Right ventricle myocardium inferior (tissue), 1 donor: ENCODE data around the gene C16orf92. TPM values are rescaled to one million over a fixed set of nuclear protein-coding genes. Genes with fewer than 3 reads are reported as not detected.
A peak's percentile ranks its signal among the peaks of the same experiment; 100 is the strongest.

Experiments
- ATAC-seq: fragments of 200-7000 bp; cut with Tn5 transposase; one replicate; pipeline ENCODE4 v1.9.1; 2020; ENCODE audit warnings: mild to moderate bottlenecking, moderate library complexity
- DNase-seq: peaks from one replicate; pipeline ENCODE4 v3.0.0; 2021; ENCODE audit errors: missing footprints
- intact Hi-C: fragments of 100-400 bp; cut with DNase I; formaldehyde crosslinking; loops from one replicate; pipeline ENCODE4 v1.11.0; 2022
- long read RNA-seq: library from polyadenylated mRNA; unstranded; transcript quantifications from one replicate; pipeline ENCODE4 v2.0.0, GENCODE V29; 2021
- total RNA-seq: library from RNA; stranded (reverse); fragmentation: NEBNext Ultra II Directional; extraction: Animal tissue kit (Norgen Biotek cat#: 25700); gene quantifications from one replicate; pipeline ENCODE4 v1.2.1, GENCODE V29; 2021
- donor health status: DM: no; HTN: yes; CAD: no; lungs with severe emphysema.

Gene C16orf92
- total RNA-seq: not detected
- long read RNA-seq: 0 reads

- ATAC-seq: no peak
Measured at GRCh38 chr16:30022887-30023286, at the start of gene C16orf92. C16orf92 (plus strand) TSS chr16:30023198; CDS start chr16:30023341, 143 bp downstream.

GRCh38 chr16:29973384-29974246 is 49.4 kb upstream of the C16orf92 start, which contains the start of gene TAOK2:
TAOK2 (plus strand) TSS chr16:29973868; CDS start chr16:29977773, 3,905 bp downstream.
- ATAC-seq (peak; percentile 99), DNase-seq (peak; percentile 99)
- intact Hi-C loops: loop anchor here (1.0 kb wide), 1 partner anchor 12 kb away; no protein-coding TSS in a partner anchor

More at GRCh38 chr16:30022887-30023286, at the start of gene C16orf92:
- intact Hi-C loops: no loop called here
- DNase-seq: no peak

- DNase-seq (no peak), ATAC-seq (no peak)
- intact Hi-C loops: loop anchor here (1.0 kb wide), 1 partner anchor 11 kb away; no protein-coding TSS in a partner anchor
Measured at GRCh38 chr16:29974291-29975133, 48.5 kb upstream of the C16orf92 start.

GRCh38 chr16:29975134-29975538 is 47.9 kb upstream of the C16orf92 start:
- no peak for ATAC-seq
- DNase-seq: no peak
- intact Hi-C loops: no loop called here

GRCh38 chr16:29975811-29976511 is 47.0 kb upstream of the C16orf92 start:
- no peak for ATAC-seq
- DNase-seq: no peak
- intact Hi-C loops: loop anchor here (2.0 kb wide), 2 partner anchors 15 to 19 kb away; partner anchors contain the start of gene HIRIP3

- no peak for DNase-seq
- intact Hi-C loops: loop anchor here (2.0 kb wide), 2 partner anchors 16 to 18 kb away; partner anchors contain the start of gene HIRIP3
- no peak for ATAC-seq
Measured at GRCh38 chr16:29977063-29977825, 45.8 kb upstream of the C16orf92 start.

- intact Hi-C loops: no loop called here
Measured at GRCh38 chr16:29978081-29978480, 44.9 kb upstream of the C16orf92 start.

GRCh38 chr16:29978564-29979270 is 44.3 kb upstream of the C16orf92 start:
- ATAC-seq (no peak), DNase-seq (no peak)
- intact Hi-C loops: no loop called here

More at GRCh38 chr16:29978081-29978480, 44.9 kb upstream of the C16orf92 start:
- DNase-seq (no peak), ATAC-seq (no peak)

- ATAC-seq (no peak), DNase-seq (no peak)
- intact Hi-C loops: no loop called here
Measured at GRCh38 chr16:29982560-29983419, 40.2 kb upstream of the C16orf92 start.

GRCh38 chr16:29983420-29984136 is 39.4 kb upstream of the C16orf92 start:
- no peak for DNase-seq
- intact Hi-C loops: no loop called here

GRCh38 chr16:29984137-29984763 is 38.7 kb upstream of the C16orf92 start:
- ATAC-seq (no peak), DNase-seq (no peak)
- intact Hi-C loops: no loop called here

More at GRCh38 chr16:29983420-29984136, 39.4 kb upstream of the C16orf92 start:
- ATAC-seq: no peak

GRCh38 chr16:29984764-29985147 is 38.2 kb upstream of the C16orf92 start:
- ATAC-seq (no peak), DNase-seq (no peak)
- intact Hi-C loops: loop anchor here (1.0 kb wide), 1 partner anchor 10 kb away; no protein-coding TSS in a partner anchor

GRCh38 chr16:29985271-29985811 is 37.7 kb upstream of the C16orf92 start:
- intact Hi-C loops: loop anchor here (1.0 kb wide), 1 partner anchor 11 kb away; no protein-coding TSS in a partner anchor
- DNase-seq (peak; percentile 32), ATAC-seq (no peak)

- DNase-seq (no peak), ATAC-seq (no peak)
- intact Hi-C loops: no loop called here
Measured at GRCh38 chr16:29986231-29986630, 36.8 kb upstream of the C16orf92 start.

- no peak for ATAC-seq
- no peak for DNase-seq
- intact Hi-C loops: no loop called here
Measured at GRCh38 chr16:29986931-29987330, 36.1 kb upstream of the C16orf92 start.
